AG20443 (cell line): ENCODE results near the gene SPDL1.

Experiments
- DNase-seq: peaks from one replicate; pipeline ENCODE4 v3.0.0; 2012; ENCODE audit warnings: low spot score, mixed read lengths

SPDL1 gene

GRCh38 chr5:169583424-169584220 lies at the start of gene SPDL1:
Gene SPDL1 (plus strand): TSS chr5:169583773. CDS start chr5:169588417, 4,644 bp downstream.
- DNase-seq = peak; percentile 99

- peak; percentile 58 for DNase-seq
Measured at GRCh38 chr5:169534311-169534880, 49.2 kb upstream of the SPDL1 start.

- no peak for DNase-seq
Measured at GRCh38 chr5:169534939-169535338, 48.6 kb upstream of the SPDL1 start.

- DNase-seq = no peak
Measured at GRCh38 chr5:169538944-169539343, 44.6 kb upstream of the SPDL1 start.

GRCh38 chr5:169542811-169543210 lies 40.8 kb upstream of the SPDL1 start:
- no peak for DNase-seq

- DNase-seq = no peak
Measured at GRCh38 chr5:169544264-169544950, 39.2 kb upstream of the SPDL1 start.

- DNase-seq = no peak
Measured at GRCh38 chr5:169545762-169546161, 37.8 kb upstream of the SPDL1 start.

GRCh38 chr5:169546346-169546745 lies 37.2 kb upstream of the SPDL1 start:
- no peak for DNase-seq

GRCh38 chr5:169547508-169547907 lies 36.1 kb upstream of the SPDL1 start:
- DNase-seq = peak; percentile 48

GRCh38 chr5:169548315-169548714 lies 35.3 kb upstream of the SPDL1 start:
- peak; percentile 59 for DNase-seq

- DNase-seq = no peak
Measured at GRCh38 chr5:169549453-169550100, 34.0 kb upstream of the SPDL1 start.

GRCh38 chr5:169550227-169550626 lies 33.3 kb upstream of the SPDL1 start:
- DNase-seq = no peak

GRCh38 chr5:169551146-169551545 lies 32.4 kb upstream of the SPDL1 start:
- no peak for DNase-seq

- DNase-seq = no peak
Measured at GRCh38 chr5:169551696-169552095, 31.9 kb upstream of the SPDL1 start.

- no peak for DNase-seq
Measured at GRCh38 chr5:169554251-169554650, 29.3 kb upstream of the SPDL1 start.

GRCh38 chr5:169557838-169558237 lies 25.7 kb upstream of the SPDL1 start:
- DNase-seq = no peak

- no peak for DNase-seq
Measured at GRCh38 chr5:169561893-169562292, 21.7 kb upstream of the SPDL1 start.

- DNase-seq = no peak
Measured at GRCh38 chr5:169563369-169563768, 20.2 kb upstream of the SPDL1 start.

- DNase-seq = no peak
Measured at GRCh38 chr5:169566202-169566601, 17.4 kb upstream of the SPDL1 start.

- peak; percentile 18 for DNase-seq
Measured at GRCh38 chr5:169567079-169567478, 16.5 kb upstream of the SPDL1 start.

- DNase-seq = no peak
Measured at GRCh38 chr5:169569513-169569912, 14.1 kb upstream of the SPDL1 start.

GRCh38 chr5:169571355-169571754 lies 12.2 kb upstream of the SPDL1 start:
- no peak for DNase-seq
